Measurements from ENCODE around the gene ZNF705A. TPM values are rescaled to one million over a fixed set of nuclear protein-coding genes. Genes with fewer than 3 reads are reported as not detected.

ZNF705A gene
- total RNA-seq, 1 experiment from 2014 or later = not detected

Other genes starting within 250 kb of the ZNF705A start
- gene SLC2A3, start 220.8 kb upstream of the ZNF705A start, total RNA-seq (2014; rRNA removed; shearing (Covaris generic)) = 32.5 and 32.9 TPM in 2 replicates
- 3.4 and 8.1 TPM in 2 replicates for gene FOXJ2, start 124.3 kb upstream of the ZNF705A start, total RNA-seq (2014; rRNA removed; shearing (Covaris generic))
- not detected in 2 replicates for gene C3AR1, start 90.7 kb upstream of the ZNF705A start, total RNA-seq (2014; rRNA removed; shearing (Covaris generic))
- gene NECAP1, start 74.7 kb upstream of the ZNF705A start, total RNA-seq (2014; rRNA removed; shearing (Covaris generic)) = 30.6 and 35.1 TPM in 2 replicates
- not detected in 2 replicates for gene CLEC4A, start 33.4 kb upstream of the ZNF705A start, total RNA-seq (2014; rRNA removed; shearing (Covaris generic))
- not detected in 2 replicates for gene FAM90A1, start 70.6 kb downstream of the ZNF705A start, total RNA-seq (2014; rRNA removed; shearing (Covaris generic))